Retinal pigment epithelial cell (primary cell): ENCODE data around the gene KRTAP10-5.
"Not testable (repeated sequence)": the region's sequence is repeated elsewhere in the genome, so short reads cannot be mapped to it uniquely, and the experiment has no call there.

Experiments used
- DNase-seq: peaks from one replicate; pipeline ENCODE4 v3.0.0-alpha.2; 2010; ENCODE audit warnings: low read depth
- H3K4me3 ChIP-seq: 2 replicates; pipeline ENCODE4 v1.5.1; 2011; ENCODE audit warnings: mild to moderate bottlenecking, low read length, control low read depth, moderate library complexity
- CTCF ChIP-seq: conservative IDR thresholded peaks from 2 replicates; pipeline ENCODE4 v1.5.1; 2011; ENCODE audit warnings: low read depth, low read length, control low read depth, inconsistent platforms

The KRTAP10-5 gene

DNA sequence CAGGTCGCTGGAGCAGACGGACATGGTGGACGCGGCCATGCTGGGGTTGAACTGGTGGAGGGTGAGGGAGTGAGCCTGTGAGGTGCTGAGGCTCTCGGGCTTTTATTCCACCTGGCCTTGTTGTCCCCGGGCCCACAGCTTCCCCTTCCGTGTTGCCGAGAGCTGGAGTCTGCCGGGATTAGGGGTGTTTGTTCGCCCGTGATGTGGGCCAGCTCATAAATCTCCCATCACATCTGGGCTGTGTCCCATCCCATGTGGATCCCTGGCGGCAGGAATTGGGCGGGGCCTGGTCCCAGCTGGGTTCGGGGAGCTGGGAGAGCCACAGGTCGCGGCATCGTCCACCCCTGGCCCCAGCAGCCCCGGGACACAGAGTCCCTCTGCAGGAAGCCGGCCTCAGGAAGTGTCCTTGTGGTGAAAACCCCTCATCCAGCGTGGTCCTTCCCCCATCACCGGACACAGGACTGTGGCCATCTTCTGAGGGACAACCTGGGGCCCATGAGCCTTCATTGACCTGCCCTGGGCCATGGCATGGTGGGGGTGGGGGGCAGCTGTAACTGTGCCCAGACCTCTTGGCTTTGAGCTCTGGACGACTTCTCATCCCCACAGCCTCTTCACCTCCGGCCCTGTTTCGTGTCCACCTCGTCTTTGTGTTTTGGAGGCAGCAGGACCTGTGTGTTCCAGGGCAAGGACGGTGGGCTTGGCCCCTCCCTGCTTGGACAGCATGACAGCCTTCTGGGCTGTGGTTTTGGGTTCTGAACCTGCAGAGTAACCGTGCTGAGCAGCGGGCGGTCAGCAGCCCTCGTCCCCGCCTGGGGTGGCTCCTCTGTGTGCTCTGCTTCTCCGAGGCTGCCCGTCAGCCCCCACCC lies 12.3 kb upstream of the KRTAP10-5 start, which contains the start of gene KRTAP10-6:
Gene KRTAP10-6 (minus strand): TSS at position 60 of the 866 bp plus-strand sequence. CDS start 21 bp downstream, at position 39.
- H3K4me3 ChIP-seq: no peak within 1 kb of the TSS
- TF ChIP-seq CTCF: no peak
- no peak for DNase-seq

DNA sequence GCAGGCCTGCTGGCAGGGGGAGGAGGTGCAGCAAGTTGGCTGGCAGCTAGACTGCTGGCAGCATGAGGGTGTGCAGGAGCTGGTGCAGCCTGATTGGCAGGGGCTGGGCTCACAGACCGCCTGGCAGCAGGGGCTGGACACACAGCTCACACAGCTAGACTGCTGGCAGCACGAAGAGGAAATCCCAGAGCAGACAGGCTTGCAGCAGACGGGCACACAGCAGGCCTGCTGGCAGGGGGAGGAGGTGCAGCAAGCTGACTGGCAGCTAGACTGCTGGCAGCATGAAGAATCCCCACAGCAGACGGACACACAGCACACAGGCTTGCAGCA lies 11.4 kb upstream of the KRTAP10-5 start:
- DNase-seq: not testable (repeated sequence)

GRCh38 chr21:44590897-44591800 lies 10.7 kb upstream of the KRTAP10-5 start:
- not testable (repeated sequence) for DNase-seq, H3K4me3 ChIP-seq

More for the DNA sequence above, 11.4 kb upstream of the KRTAP10-5 start:
- not testable (repeated sequence) for H3K4me3 ChIP-seq

GRCh38 chr21:44590311-44590721 lies 9.9 kb upstream of the KRTAP10-5 start:
- no peak for DNase-seq
- TF ChIP-seq CTCF: no peak
- H3K4me3 ChIP-seq: no peak overlapping the region

GRCh38 chr21:44589586-44590305 lies 9.3 kb upstream of the KRTAP10-5 start:
- DNase-seq: no peak
- no peak for TF ChIP-seq CTCF
- no peak overlapping the region for H3K4me3 ChIP-seq

- H3K4me3 ChIP-seq: no peak overlapping the region
- no peak for DNase-seq
- TF ChIP-seq CTCF: no peak
These were observed 8.7 kb upstream of the KRTAP10-5 start for GRCh38 chr21:44589094-44589493.

DNA sequence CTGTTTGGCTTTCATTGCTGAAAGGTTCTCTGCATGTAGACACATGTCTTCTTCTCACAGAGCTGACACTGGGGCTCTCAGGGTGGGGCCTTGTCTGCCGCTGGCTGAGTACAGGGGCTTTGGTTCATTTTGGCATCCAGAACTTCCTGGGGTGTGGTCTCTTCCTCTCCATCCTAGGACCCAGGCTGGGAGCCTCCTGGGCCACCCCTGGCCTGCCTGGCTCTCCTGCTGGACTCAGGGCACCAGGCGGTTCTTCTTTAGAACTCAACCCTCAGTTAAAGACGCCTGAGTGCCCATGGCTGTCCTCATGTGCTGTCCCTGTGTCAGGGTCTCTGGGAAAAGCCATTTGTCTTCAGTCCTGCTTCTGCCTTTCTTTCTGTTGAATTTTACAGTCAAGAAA lies 5.5 kb upstream of the KRTAP10-5 start:
- no peak for TF ChIP-seq CTCF
- DNase-seq: no peak
- H3K4me3 ChIP-seq: no peak overlapping the region
